ENCODE measurements around the gene MAN2B2. TPM values are rescaled to one million over a fixed set of nuclear protein-coding genes. Genes with fewer than 3 reads are reported as not detected.

The MAN2B2 gene
- total RNA-seq, 4 donors from 2014 or later = 31.9 to 42.0 (median 33.0) TPM

DNA sequence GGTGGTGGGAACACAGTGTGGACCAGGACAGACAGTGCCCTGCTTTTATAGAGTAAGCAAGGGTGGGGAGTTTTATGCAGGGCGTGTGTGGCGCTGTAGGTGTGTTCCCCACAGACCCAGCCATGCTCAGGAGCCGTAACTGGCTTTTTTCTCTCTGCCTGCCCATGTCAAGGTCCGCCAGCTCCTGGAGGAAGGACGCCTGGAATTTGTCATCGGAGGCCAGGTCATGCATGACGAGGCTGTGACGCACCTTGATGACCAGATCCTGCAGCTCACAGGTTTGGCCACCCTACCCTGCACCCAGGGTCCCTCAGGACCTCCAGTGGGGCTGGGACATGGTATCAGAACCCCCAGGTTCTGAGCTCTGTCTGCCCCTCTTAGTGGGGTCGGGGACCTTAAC lies 3.2 kb downstream of the MAN2B2 start:
- TF ChIP-seq POLR2A (IDR thresholded peaks at IDR 0.05; ENCODE audit: low read depth) (no peak), CTCF (IDR thresholded peaks at IDR 0.05) (no peak), POLR2AphosphoS5 (IDR thresholded peaks at IDR 0.05) (no peak), EP300 (IDR thresholded peaks at IDR 0.05) (no peak)
- intact Hi-C loops (cut with DNase I) = no loop called here
- Histone ChIP-seq H3K4me3 (no peak overlapping the region), H3K9me3 (peaks cover 0 to 5% (median 0%) of the 10 kb centered on the region in 4 donors), H3K27me3 (no peaks in the 10 kb centered on the region), H3K4me1 (peaks cover 13 to 29% (median 23%) of the 10 kb centered on the region in 4 donors), H3K27ac (replicated peaks in 1 of 4) (no peak overlapping the region), H3K36me3 (peaks cover 29 to 70% (median 56%) of the 10 kb centered on the region in 4 donors)
- WGBS = 93% methylated on average over 6 of the region's 9 CpGs
- no peak for DNase-seq (ENCODE audit: extremely low spot score)

- Histone ChIP-seq H3K27me3 (no peaks in the 10 kb centered on the region), H3K27ac (replicated peaks in 1 of 4) (no peak overlapping the region), H3K9me3 (peaks cover 0 to 12% (median 0%) of the 10 kb centered on the region in 4 donors), H3K36me3 (peaks cover 33 to 84% (median 58%) of the 10 kb centered on the region in 4 donors), H3K4me1 (peaks cover 6 to 13% (median 11%) of the 10 kb centered on the region in 4 donors), H3K4me3 (no peak overlapping the region)
- intact Hi-C loops (cut with DNase I) = no loop called here
- TF ChIP-seq EP300 (IDR thresholded peaks at IDR 0.05) (no peak), POLR2AphosphoS5 (IDR thresholded peaks at IDR 0.05) (no peak), POLR2A (IDR thresholded peaks at IDR 0.05; ENCODE audit: low read depth) (no peak), CTCF (IDR thresholded peaks at IDR 0.05) (no peak)
- no peak for DNase-seq (ENCODE audit: extremely low spot score)
- 98% methylated on average over 6 of the region's 6 CpGs for WGBS
Measured at GRCh38 chr4:6580353-6580752, 5.4 kb downstream of the MAN2B2 start.

DNA sequence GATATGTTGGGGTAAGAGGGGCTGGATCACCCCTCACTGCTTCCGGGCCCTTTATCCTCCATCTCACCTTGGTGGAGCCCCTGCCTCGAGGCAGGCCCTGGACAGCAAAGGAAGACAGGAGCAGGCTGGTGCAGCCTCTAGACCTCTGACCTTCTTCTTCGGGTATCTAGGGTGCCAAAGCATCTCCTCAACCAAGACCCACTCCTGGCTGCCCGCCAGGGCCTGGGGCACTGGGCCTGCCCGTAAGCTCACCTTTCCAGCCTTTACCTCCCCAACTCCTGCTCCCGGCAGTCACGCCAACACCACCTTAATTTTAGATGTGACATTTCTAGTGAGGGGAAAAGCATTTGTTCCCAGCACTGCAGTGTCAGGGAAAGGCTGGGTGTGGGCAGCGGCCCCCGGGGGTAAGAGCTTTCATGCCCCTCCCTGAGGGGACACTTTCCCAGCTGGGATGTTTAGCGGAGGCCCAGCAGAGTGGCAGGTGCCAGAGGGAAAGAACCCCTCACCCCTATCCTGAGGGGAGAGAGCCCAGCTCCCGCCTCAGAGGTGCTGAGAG lies 6.7 kb downstream of the MAN2B2 start:
- TF ChIP-seq CTCF (IDR thresholded peaks at IDR 0.05) (no peak), EP300 (IDR thresholded peaks at IDR 0.05) (no peak), POLR2AphosphoS5 (IDR thresholded peaks at IDR 0.05) (no peak), POLR2A (IDR thresholded peaks at IDR 0.05; ENCODE audit: low read depth) (no peak)
- H3K4me3 ChIP-seq = no peak overlapping the region
- H3K4me1 ChIP-seq = no peaks in the 10 kb centered on the region
- H3K27me3 ChIP-seq = no peaks in the 10 kb centered on the region
- no peak overlapping the region for H3K27ac ChIP-seq (replicated peaks in 1 of 4)
- H3K36me3 ChIP-seq = peaks cover 33 to 85% (median 58%) of the 10 kb centered on the region in 4 donors
- WGBS = 94% methylated on average over 10 of the region's 11 CpGs
- DNase-seq (ENCODE audit: extremely low spot score) = no peak
- intact Hi-C loops (cut with DNase I) = no loop called here
- peaks cover 0 to 12% (median 0%) of the 10 kb centered on the region in 4 donors for H3K9me3 ChIP-seq

- peaks cover 0 to 12% (median 0%) of the 10 kb centered on the region in 4 donors for H3K9me3 ChIP-seq
- H3K36me3 ChIP-seq = peaks cover 33 to 82% (median 55%) of the 10 kb centered on the region in 4 donors
- intact Hi-C loops (cut with DNase I) = no loop called here
- no peak overlapping the region for H3K27ac ChIP-seq (replicated peaks in 1 of 4)
- no peaks in the 10 kb centered on the region for H3K27me3 ChIP-seq
- DNase-seq (ENCODE audit: extremely low spot score) = no peak
- 95% methylated on average over 3 of the region's 4 CpGs for WGBS
- no peak for TF ChIP-seq CTCF (IDR thresholded peaks at IDR 0.05)
- no peak for TF ChIP-seq POLR2A (IDR thresholded peaks at IDR 0.05; ENCODE audit: low read depth)
- TF ChIP-seq EP300 (IDR thresholded peaks at IDR 0.05) = no peak
- no peak overlapping the region for H3K4me3 ChIP-seq
- no peaks in the 10 kb centered on the region for H3K4me1 ChIP-seq
Measured at GRCh38 chr4:6582889-6583490, 8.0 kb downstream of the MAN2B2 start.
